Uterus (tissue), 4 donors: Measurements from ENCODE around the gene TMPRSS3. TPM values are rescaled to one million over a fixed set of nuclear protein-coding genes. Genes with fewer than 3 reads are reported as not detected.

Source experiments
- DNase-seq, 2 donors: peaks; one replicate each; pipeline ENCODE4 v3.0.0-alpha.2; 2019 to 2020
- H3K27ac ChIP-seq, 2 donors: fragments of 200-600 bp; sonication (generic); 1 replicate in 1 of 2; 2 replicates in 1 of 2; pipeline ENCODE4 v1.5.1; 2016 to 2018
- H3K27me3 ChIP-seq, 2 donors: fragments of 200-600 bp; sonication (generic); one replicate each; pipeline ENCODE4 v1.5.1; 2018 to 2019; ENCODE audit warnings: control low read depth in 1 of 2
- H3K36me3 ChIP-seq, 2 donors: fragments of 200-600 bp; sonication (generic); one replicate each; pipeline ENCODE4 v1.5.1; 2019; ENCODE audit warnings: control low read depth in 1 of 2
- H3K4me1 ChIP-seq, 2 donors: fragments of 200-600 bp; sonication (generic); one replicate each; pipeline ENCODE4 v1.5.1; 2018 to 2019; ENCODE audit warnings: control low read depth in 1 of 2
- H3K4me3 ChIP-seq, 2 donors: fragments of 200-600 bp; sonication (generic); 1 replicate in 1 of 2; 2 replicates in 1 of 2; pipeline ENCODE4 v1.5.1; 2018 to 2019; ENCODE audit warnings: mild to moderate bottlenecking in 1 of 2
- H3K9me3 ChIP-seq, 2 donors: fragments of 200-600 bp; sonication (generic); one replicate each; pipeline ENCODE4 v1.5.1; 2019; ENCODE audit warnings: control low read depth in 1 of 2
- CTCF ChIP-seq, 4 experiments: fragments of 200-600 bp in 2 of 4; fragments of 450-650 bp in 2 of 4; sonication (generic) in 2 of 4; IDR thresholded peaks; one replicate each; pipeline ENCODE4 v1.5.1; 2016 to 2019; ENCODE audit warnings: antibody characterized with exemption in 4 of 4, mild to moderate bottlenecking in 2 of 4, moderate library complexity in 1 of 4
- POLR2A ChIP-seq, 2 donors: fragments of 450-650 bp; IDR thresholded peaks; one replicate each; pipeline ENCODE4 v1.6.1; 2016; ENCODE audit warnings: antibody characterized with exemption in 2 of 2, mild to moderate bottlenecking in 1 of 2, moderate library complexity in 1 of 2
- intact Hi-C: fragments of 100-400 bp; cut with DNase I; formaldehyde crosslinking; loops from one replicate; pipeline ENCODE4 v1.15.1; 2023; ENCODE audit warnings: low total_unique reads
- total RNA-seq, 4 donors: library from RNA; depleted of rRNA in 3 of 4; stranded (reverse); fragments of >200 nt in 3 of 4; gene quantifications; one replicate each; pipeline versions ENCODE4 v1.1.0 to v1.2.4, GENCODE V29; 2014 to 2023
- donor health status: DM: yes; HTN: yes; CAD: no.

TMPRSS3 gene
- total RNA-seq, 4 donors from 2014 or later, result 0.18 to 4.4 TPM; not detected in 2

GRCh38 chr21:42353623-42354022, 42.2 kb downstream of the TMPRSS3 start:
- no peak for TF ChIP-seq POLR2A (IDR thresholded peaks at IDR 0.05)
- no peak for TF ChIP-seq CTCF (IDR thresholded peaks at IDR 0.05)
- peaks cover 0 to 2% of the 10 kb centered on the region in 2 donors for H3K9me3 ChIP-seq
- no peak for DNase-seq
- no peaks in the 10 kb centered on the region for H3K27me3 ChIP-seq
- H3K36me3 ChIP-seq, result no peaks in the 10 kb centered on the region
- H3K27ac ChIP-seq, result no peak overlapping the region
- intact Hi-C loops, result no loop called here
- no peaks in the 10 kb centered on the region for H3K4me1 ChIP-seq
- no peak overlapping the region for H3K4me3 ChIP-seq

GRCh38 chr21:42352441-42353095, 43.3 kb downstream of the TMPRSS3 start:
- Histone ChIP-seq H3K4me3 (no peak overlapping the region), H3K27ac (no peak overlapping the region), H3K4me1 (no peaks in the 10 kb centered on the region), H3K27me3 (no peaks in the 10 kb centered on the region), H3K36me3 (no peaks in the 10 kb centered on the region), H3K9me3 (peaks cover 0 to 2% of the 10 kb centered on the region in 2 donors)
- intact Hi-C loops, result no loop called here
- DNase-seq, result no peak
- TF ChIP-seq CTCF (IDR thresholded peaks at IDR 0.05), result no peak
- TF ChIP-seq POLR2A (IDR thresholded peaks at IDR 0.05), result no peak

- TF ChIP-seq CTCF (IDR thresholded peaks at IDR 0.05) (no peak), POLR2A (IDR thresholded peaks at IDR 0.05) (no peak)
- no peak overlapping the region for H3K27ac ChIP-seq
- H3K9me3 ChIP-seq, result peaks cover 0 to 2% of the 10 kb centered on the region in 2 donors
- H3K27me3 ChIP-seq, result no peaks in the 10 kb centered on the region
- no peaks in the 10 kb centered on the region for H3K36me3 ChIP-seq
- no peak for DNase-seq
- intact Hi-C loops, result no loop called here
- H3K4me1 ChIP-seq, result no peaks in the 10 kb centered on the region
- no peak overlapping the region for H3K4me3 ChIP-seq
Observed at GRCh38 chr21:42351626-42352440, 44.0 kb downstream of the TMPRSS3 start.

- peaks cover 0 to 2% of the 10 kb centered on the region in 2 donors for H3K9me3 ChIP-seq
- no peak within 1 kb of the TSS for H3K4me3 ChIP-seq
- TF ChIP-seq POLR2A (IDR thresholded peaks at IDR 0.05) (no peak), CTCF (IDR thresholded peaks at IDR 0.05) (no peak)
- no peak for DNase-seq
- no peaks in the 10 kb centered on the region for H3K27me3 ChIP-seq
- intact Hi-C loops, result no loop called here
- no peaks in the 10 kb centered on the region for H3K36me3 ChIP-seq
- no peaks in the 10 kb centered on the region for H3K4me1 ChIP-seq
- H3K27ac ChIP-seq, result no peak within 1 kb of the TSS
Observed at GRCh38 chr21:42350927-42351426, 44.9 kb downstream of the TMPRSS3 start, which contains the start of gene TFF2. TSS of gene TFF2 (minus strand) at chr21:42350994. CDS start at chr21:42350957, 37 bp downstream.
